Bronchial epithelial cell (primary cell): Measurements from ENCODE around the gene CSNK1E. TPM values are rescaled to one million over a fixed set of nuclear protein-coding genes. Genes with fewer than 3 reads are reported as not detected.
A peak's percentile ranks its signal among the peaks of the same experiment; 100 is the strongest.

Source experiments
- DNase-seq: peaks from one replicate; pipeline ENCODE4 v3.0.0-alpha.2; 2010; ENCODE audit warnings: low read depth
- FAIRE-seq: peaks from 2 replicates; lab custom pipeline; 2011; peaks lifted over from hg19 to GRCh38; lab: Jason Lieb, UNC
- H3K27me3 ChIP-seq: 2 replicates; pipeline ENCODE4 v1.5.1; 2011; ENCODE audit warnings: low read length; ENCODE audit not compliant: control insufficient read depth, insufficient read depth
- H3K36me3 ChIP-seq: 2 replicates; pipeline ENCODE4 v1.5.1; 2011; ENCODE audit warnings: low read length; ENCODE audit not compliant: control insufficient read depth, insufficient read depth
- H3K4me3 ChIP-seq: 2 replicates; pipeline ENCODE4 v1.5.1; 2011; ENCODE audit warnings: mild to moderate bottlenecking, low read depth, low read length, control low read depth
- CTCF ChIP-seq: IDR thresholded peaks from 2 replicates; pipeline ENCODE4 v1.5.1; 2011; ENCODE audit warnings: mild to moderate bottlenecking, moderate library complexity, low read length, control low read depth, inconsistent platforms; ENCODE audit not compliant: insufficient read depth, severe bottlenecking
- total RNA-seq: library from RNA; depleted of rRNA; stranded (reverse); fragments of >200 nt; gene quantifications from 2 replicates; pipeline ENCODE4 v1.2.1, GENCODE V29; 2014

The CSNK1E gene
- total RNA-seq, 1 donor from 2014 or later, result 181 TPM

- H3K36me3 ChIP-seq, result peaks cover under 1% of the 10 kb centered on the region
- FAIRE-seq (no peak), DNase-seq (no peak)
- H3K27me3 ChIP-seq, result no peaks in the 10 kb centered on the region
- no peak overlapping the region for H3K4me3 ChIP-seq
- no peak for TF ChIP-seq CTCF
Observed at GRCh38 chr22:38276166-38276565, 41.1 kb downstream of the CSNK1E start.

- peak; percentile 88 for FAIRE-seq
- Histone ChIP-seq H3K4me3 (peak overlapping the region; percentile 93), H3K27me3 (no peaks in the 10 kb centered on the region), H3K36me3 (peaks cover 3% of the 10 kb centered on the region)
- no peak for DNase-seq
- no peak for TF ChIP-seq CTCF
Observed at GRCh38 chr22:38273135-38273826, 44.0 kb downstream of the CSNK1E start.

- FAIRE-seq, result no peak
- TF ChIP-seq CTCF, result no peak
- peaks cover 3% of the 10 kb centered on the region for H3K36me3 ChIP-seq
- H3K27me3 ChIP-seq, result no peaks in the 10 kb centered on the region
- H3K4me3 ChIP-seq, result peak within 1 kb of the TSS; percentile 93
- DNase-seq, result peak; percentile 49
Observed at GRCh38 chr22:38272373-38273134, 44.7 kb downstream of the CSNK1E start, which contains the start of gene TMEM184B. Gene TMEM184B, minus strand, starts transcription at chr22:38273010. Its CDS starts 25,049 bp downstream, at chr22:38247961.

GRCh38 chr22:38271927-38272372 lies 45.3 kb downstream of the CSNK1E start:
- peak; percentile 49 for DNase-seq
- H3K27me3 ChIP-seq, result no peaks in the 10 kb centered on the region
- FAIRE-seq, result no peak

GRCh38 chr22:38271101-38271500 lies 46.1 kb downstream of the CSNK1E start:
- FAIRE-seq (no peak), DNase-seq (no peak)
- Histone ChIP-seq H3K4me3 (no peak overlapping the region), H3K36me3 (peaks cover 5% of the 10 kb centered on the region), H3K27me3 (no peaks in the 10 kb centered on the region)
- no peak for TF ChIP-seq CTCF

More at GRCh38 chr22:38271927-38272372, 45.3 kb downstream of the CSNK1E start:
- peaks cover 3% of the 10 kb centered on the region for H3K36me3 ChIP-seq
- peak overlapping the region; percentile 93 for H3K4me3 ChIP-seq
- TF ChIP-seq CTCF, result no peak
